Measurements from ENCODE around the gene MAPK7.

GRCh38 chr17:19377602-19378415 lies 489 bp upstream of the MAPK7 start:
- TF ChIP-seq ZBTB33 (IDR thresholded peaks at IDR 0.05; ENCODE audit: borderline replicate concordance, low read depth) = no peak
- TF ChIP-seq, protein P1, sequence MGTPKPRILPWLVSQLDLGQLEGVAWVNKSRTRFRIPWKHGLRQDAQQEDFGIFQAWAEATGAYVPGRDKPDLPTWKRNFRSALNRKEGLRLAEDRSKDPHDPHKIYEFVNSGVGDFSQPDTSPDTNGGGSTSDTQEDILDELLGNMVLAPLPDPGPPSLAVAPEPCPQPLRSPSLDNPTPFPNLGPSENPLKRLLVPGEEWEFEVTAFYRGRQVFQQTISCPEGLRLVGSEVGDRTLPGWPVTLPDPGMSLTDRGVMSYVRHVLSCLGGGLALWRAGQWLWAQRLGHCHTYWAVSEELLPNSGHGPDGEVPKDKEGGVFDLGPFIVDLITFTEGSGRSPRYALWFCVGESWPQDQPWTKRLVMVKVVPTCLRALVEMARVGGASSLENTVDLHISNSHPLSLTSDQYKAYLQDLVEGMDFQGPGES (IDR thresholded peaks at IDR 0.05; ENCODE audit: low read depth, low read length) = no peak
- TF ChIP-seq CTCF (IDR thresholded peaks at IDR 0.05) = 0 out of 2 replicates have a peak, but pooled peaks have one; percentile 9
- TF ChIP-seq, protein P2, sequence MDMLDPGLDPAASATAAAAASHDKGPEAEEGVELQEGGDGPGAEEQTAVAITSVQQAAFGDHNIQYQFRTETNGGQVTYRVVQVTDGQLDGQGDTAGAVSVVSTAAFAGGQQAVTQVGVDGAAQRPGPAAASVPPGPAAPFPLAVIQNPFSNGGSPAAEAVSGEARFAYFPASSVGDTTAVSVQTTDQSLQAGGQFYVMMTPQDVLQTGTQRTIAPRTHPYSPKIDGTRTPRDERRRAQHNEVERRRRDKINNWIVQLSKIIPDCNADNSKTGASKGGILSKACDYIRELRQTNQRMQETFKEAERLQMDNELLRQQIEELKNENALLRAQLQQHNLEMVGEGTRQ (IDR thresholded peaks at IDR 0.05; ENCODE audit: borderline replicate concordance, low read depth, low read length) = no peak

All from SK-N-SH (cell line).